H1 (cell line): ENCODE results near the gene LUC7L3. TPM values are rescaled to one million over a fixed set of nuclear protein-coding genes. Genes with fewer than 3 reads are reported as not detected.

Experiments
- CTCF ChIA-PET: fragments of 300-600 bp; sonication (Branson Sonifier 250); formaldehyde crosslinking; loops from one replicate; lab custom pipeline; 2021; ENCODE audit not compliant: partially characterized antibody; lab: Charles Lee
- POLR2A ChIA-PET: fragments of 300-600 bp; sonication (Branson Sonifier 250); formaldehyde crosslinking; loops from one replicate; lab custom pipeline; 2021; ENCODE audit warnings: inconsistent platforms; ENCODE audit not compliant: partially characterized antibody; lab: Charles Lee
- DNase-seq, 2 experiments: peaks; one replicate each; pipeline versions ENCODE4 v3.0.0 to v3.0.0-alpha.2; 2010 to 2022; ENCODE audit warnings: low spot score in 2 of 2, low read depth in 1 of 2, mixed read lengths in 1 of 2
- FAIRE-seq: peaks from 2 replicates; lab custom pipeline; 2011; peaks lifted over from hg19 to GRCh38; lab: Jason Lieb, UNC
- H2AFZ ChIP-seq: 2 replicates; pipeline ENCODE4 v1.8.1; 2012; ENCODE audit warnings: low read length, inconsistent platforms
- H2AK5ac ChIP-seq: 2 replicates; pipeline ENCODE4 v1.6.1; 2013; ENCODE audit warnings: low read depth, low read length
- H2BK120ac ChIP-seq: replicated peaks from 2 replicates; pipeline ENCODE3; 2013; ENCODE audit warnings: low read depth, low read length, inconsistent platforms
- H2BK12ac ChIP-seq: 2 replicates; pipeline ENCODE4 v1.6.1; 2013; ENCODE audit warnings: low read depth, low read length
- H2BK15ac ChIP-seq: 2 replicates; pipeline ENCODE4 v1.6.1; 2013; ENCODE audit warnings: low read length
- H2BK20ac ChIP-seq: 2 replicates; pipeline ENCODE4 v1.6.1; 2013; ENCODE audit warnings: low read length
- H2BK5ac ChIP-seq: 2 replicates; pipeline ENCODE4 v1.6.1; 2013; ENCODE audit warnings: low read depth, low read length
- H3K14ac ChIP-seq: 2 replicates; pipeline ENCODE4 v1.6.1; 2013; ENCODE audit warnings: inconsistent platforms; ENCODE audit not compliant: insufficient read length
- H3K18ac ChIP-seq: 2 replicates; pipeline ENCODE4 v1.6.1; 2013; ENCODE audit warnings: low read length; ENCODE audit errors: extremely low read depth
- H3K23ac ChIP-seq: 2 replicates; pipeline ENCODE4 v1.6.1; 2013; ENCODE audit warnings: inconsistent platforms; ENCODE audit not compliant: insufficient read length
- H3K23me2 ChIP-seq: 2 replicates; pipeline ENCODE4 v1.6.1; 2013; ENCODE audit warnings: low read depth, low read length
- H3K27ac ChIP-seq: 2 replicates; pipeline ENCODE4 v1.6.1; 2011; ENCODE audit warnings: low read depth, low read length, inconsistent platforms
- H3K27me3 ChIP-seq, 4 experiments: replicated peaks in 1 of 4; 1 replicate in 1 of 4; 2 replicates in 3 of 4; pipeline versions ENCODE4 v1.6.1 to v1.8.1; 2011 to 2013; ENCODE audit warnings: low read length in 3 of 4, mild to moderate bottlenecking in 3 of 4, inconsistent platforms in 2 of 4, mixed read lengths in 2 of 4, moderate library complexity in 1 of 4; ENCODE audit not compliant: control insufficient read depth in 3 of 4, insufficient read depth in 3 of 4; ENCODE audit errors: extremely low read depth in 1 of 4
- H3K36me3 ChIP-seq, 4 experiments: 2 replicates each; pipeline versions ENCODE4 v1.6.1 to v1.8.1; 2011 to 2013; ENCODE audit warnings: mild to moderate bottlenecking in 4 of 4, low read length in 3 of 4, moderate library complexity in 2 of 4, control low read depth in 1 of 4, inconsistent platforms in 1 of 4; ENCODE audit not compliant: insufficient read depth in 4 of 4, control insufficient read depth in 2 of 4
- H3K4ac ChIP-seq: replicated peaks from 2 replicates; pipeline ENCODE3; 2013; ENCODE audit warnings: low read length, low read depth, mixed read lengths, inconsistent platforms; ENCODE audit not compliant: insufficient read length
- H3K4me1 ChIP-seq, 4 experiments: replicated peaks in 1 of 4; 1 replicate in 1 of 4; 2 replicates in 3 of 4; pipeline versions ENCODE4 v1.6.1 to v1.8.1; 2011 to 2013; ENCODE audit warnings: low read length in 3 of 4, inconsistent platforms in 2 of 4, mixed read lengths in 1 of 4; ENCODE audit not compliant: insufficient read depth in 4 of 4, control insufficient read depth in 3 of 4
- H3K4me2 ChIP-seq, 2 experiments: 2 replicates each; pipeline versions ENCODE4 v1.6.1 to v1.8.1; 2011 to 2013; ENCODE audit warnings: low read depth in 2 of 2, low read length in 2 of 2, control low read depth in 1 of 2, inconsistent platforms in 1 of 2, mild to moderate bottlenecking in 1 of 2; ENCODE audit not compliant: insufficient read depth in 1 of 2
- H3K4me3 ChIP-seq, 4 experiments: fragments of 200-600, 300-600 bp in 1 of 4; sonication (generic), shearing (Covaris generic), sonication (Bioruptor Twin) in 1 of 4; 2 replicates each; pipeline versions ENCODE4 v1.5.1 to v1.8.1; 2011 to 2016; ENCODE audit warnings: low read length in 4 of 4, low read depth in 3 of 4, control low read depth in 2 of 4, inconsistent platforms in 2 of 4, mild to moderate bottlenecking in 2 of 4, mixed read lengths in 1 of 4, moderate library complexity in 1 of 4; ENCODE audit not compliant: insufficient read depth in 2 of 4; ENCODE audit errors: extremely low read depth in 1 of 4
- H3K56ac ChIP-seq: replicated peaks from 2 replicates; pipeline ENCODE3; 2013; ENCODE audit warnings: low read depth, mild to moderate bottlenecking, mixed read lengths, low read length, inconsistent platforms; ENCODE audit not compliant: insufficient read length
- H3K79me1 ChIP-seq: 2 replicates; pipeline ENCODE4 v1.6.1; 2013; ENCODE audit warnings: low read depth, low read length, control low read depth
- H3K79me2 ChIP-seq, 2 experiments: 2 replicates each; pipeline versions ENCODE4 v1.6.1 to v1.8.1; 2012 to 2013; ENCODE audit warnings: low read length in 2 of 2, mild to moderate bottlenecking in 2 of 2, inconsistent platforms in 1 of 2; ENCODE audit not compliant: insufficient read depth in 2 of 2, control insufficient read depth in 1 of 2
- H3K9ac ChIP-seq, 4 experiments: replicated peaks in 1 of 4; 1 replicate in 1 of 4; 2 replicates in 3 of 4; pipeline versions ENCODE4 v1.6.1 to v1.8.1; 2011 to 2013; ENCODE audit warnings: low read depth in 3 of 4, low read length in 3 of 4, control low read depth in 2 of 4, mild to moderate bottlenecking in 2 of 4, moderate library complexity in 2 of 4, inconsistent platforms in 1 of 4; ENCODE audit errors: extremely low read depth in 1 of 4
- H3K9me3 ChIP-seq, 2 experiments: 2 replicates each; pipeline versions ENCODE4 v1.6.1 to v1.8.1; 2012 to 2013; ENCODE audit warnings: mild to moderate bottlenecking in 2 of 2, moderate library complexity in 2 of 2, control low read depth in 1 of 2, inconsistent platforms in 1 of 2, low read depth in 1 of 2, low read length in 1 of 2, mixed read lengths in 1 of 2; ENCODE audit not compliant: insufficient read depth in 2 of 2
- H4K20me1 ChIP-seq, 2 experiments: replicated peaks in 1 of 2; 2 replicates each; pipeline versions ENCODE3 to v1.8.1; 2011 to 2013; ENCODE audit warnings: inconsistent platforms in 2 of 2, low read length in 2 of 2, mild to moderate bottlenecking in 1 of 2; ENCODE audit not compliant: insufficient read depth in 2 of 2, control insufficient read depth in 1 of 2
- H4K5ac ChIP-seq: 2 replicates; pipeline ENCODE4 v1.6.1; 2013; ENCODE audit warnings: low read length, low read depth, mixed read lengths, inconsistent platforms; ENCODE audit not compliant: insufficient read length
- H4K8ac ChIP-seq: 2 replicates; pipeline ENCODE4 v1.8.0; 2013; ENCODE audit warnings: mild to moderate bottlenecking, moderate library complexity, low read length, inconsistent platforms; ENCODE audit not compliant: insufficient read depth; ENCODE audit errors: extremely low read depth
- H4K91ac ChIP-seq: replicated peaks from 2 replicates; pipeline ENCODE3; 2013; ENCODE audit warnings: low read length, mixed read lengths, inconsistent platforms; ENCODE audit not compliant: insufficient read length
- ATF3 ChIP-seq: IDR thresholded peaks from 2 replicates; pipeline ENCODE4 v1.6.1; 2011; ENCODE audit warnings: low read depth, mild to moderate bottlenecking, low read length; ENCODE audit not compliant: insufficient read depth
- BCL11A ChIP-seq, 2 experiments: IDR thresholded peaks; one replicate each; pipeline ENCODE4 v1.6.1; 2011; ENCODE audit warnings: low read depth in 2 of 2, low read length in 2 of 2, mild to moderate bottlenecking in 2 of 2
- GABPA ChIP-seq: IDR thresholded peaks from 2 replicates; pipeline ENCODE4 v1.6.1; 2011; ENCODE audit warnings: mild to moderate bottlenecking, low read length, moderate library complexity, borderline replicate concordance; ENCODE audit not compliant: insufficient read depth
- HDAC6 ChIP-seq: IDR thresholded peaks from one replicate; pipeline ENCODE4 v1.7.1; 2012; ENCODE audit warnings: low read depth, mild to moderate bottlenecking, inconsistent platforms, low read length, moderate library complexity
- JUND ChIP-seq: IDR thresholded peaks from 2 replicates; pipeline ENCODE4 v1.6.1; 2011; ENCODE audit warnings: mild to moderate bottlenecking, improper control_type of control experiment, low read length
- KDM1A ChIP-seq: fragments of 200-600, 300-600 bp; sonication (generic); IDR thresholded peaks from 2 replicates; pipeline ENCODE4 v1.7.1; 2016; ENCODE audit warnings: mild to moderate bottlenecking, low read length, borderline replicate concordance
- KDM4A ChIP-seq: IDR thresholded peaks from one replicate; pipeline ENCODE4 v1.7.1; 2012; ENCODE audit warnings: low read depth, mild to moderate bottlenecking, moderate library complexity, low read length, inconsistent platforms; ENCODE audit not compliant: severe bottlenecking
- KDM5A ChIP-seq: fragments of 200-600 bp; IDR thresholded peaks from 2 replicates; pipeline ENCODE4 v1.7.1; 2012; ENCODE audit warnings: mild to moderate bottlenecking, low read length, inconsistent platforms, mixed read lengths
- NRF1 ChIP-seq: IDR thresholded peaks from 2 replicates; pipeline ENCODE4 v1.6.1; 2011; ENCODE audit warnings: mild to moderate bottlenecking, low read depth, low read length, improper control_type of control experiment
- PHF8 ChIP-seq: fragments of 200-600 bp; sonication (generic); conservative IDR thresholded peaks from 2 replicates; pipeline ENCODE4 v1.7.1; 2012; ENCODE audit warnings: low read depth, mild to moderate bottlenecking, inconsistent platforms, low read length, moderate library complexity
- POLR2AphosphoS5 ChIP-seq: IDR thresholded peaks from 2 replicates; pipeline ENCODE4 v1.6.1; 2011; ENCODE audit warnings: low read depth, low read length
- SIN3A ChIP-seq, 2 experiments: IDR thresholded peaks in 1 of 2; conservative IDR thresholded peaks in 1 of 2; 2 replicates each; pipeline ENCODE4 v1.6.1; 2011 to 2012; ENCODE audit warnings: low read length in 2 of 2, improper control_type of control experiment in 1 of 2, low read depth in 1 of 2, mild to moderate bottlenecking in 1 of 2
- SIX5 ChIP-seq: IDR thresholded peaks from 2 replicates; pipeline ENCODE4 v1.6.1; 2011; ENCODE audit warnings: mild to moderate bottlenecking, low read depth, low read length
- YY1 ChIP-seq: IDR thresholded peaks from 2 replicates; pipeline ENCODE4 v1.6.1; 2011; ENCODE audit warnings: low read depth, mild to moderate bottlenecking, low read length
- WGBS, 2 experiments: shearing (Covaris generic) in 1 of 2; methylation state at CpG; one replicate each; pipeline versions ENCODE4 v1.1.6 to v1.1.7; 2013 to 2015; ENCODE audit warnings: low lambda C conversion rate in 2 of 2, mixed read lengths in 2 of 2, inconsistent platforms in 1 of 2, low coverage in 1 of 2, missing lambda C conversion rate in 1 of 2; ENCODE audit not compliant: insufficient replicate concordance in 2 of 2, insufficient coverage in 1 of 2, insufficient read length in 1 of 2; ENCODE audit errors: extremely low coverage in 1 of 2, missing lambda C conversion rate in 1 of 2; 5-methylcytosine and 5-hydroxymethylcytosine counted together
- polyA plus RNA-seq, 7 experiments: library from polyadenylated mRNA; depleted of rRNA in 3 of 7; stranded (reverse) in 5 of 7; unstranded in 2 of 7; fragments of >200 nt in 5 of 7; fragments of 200-250 nt in 2 of 7; gene quantifications; 1 replicate in 5 of 7; 2 replicates in 1 of 7; 4 replicates in 1 of 7; pipeline versions ENCODE4 v1.2.1 to v1.2.3, GENCODE V29; 2011 to 2013; ENCODE audit warnings: missing spikeins in 2 of 7, mixed read lengths in 2 of 7
- total RNA-seq: library from RNA; stranded (reverse); fragmentation: NEBNext Ultra II Directional; extraction: Animal tissue kit (Norgen Biotek cat#: 25700); gene quantifications from 2 replicates; pipeline ENCODE4 v1.2.1, GENCODE V29; 2021

LUC7L3 gene
- total and polyA plus RNA-seq, 2 of the 8 experiments (the other 6 are each of a cell fraction or from before 2014, with no cell fraction given), result 102 to 126 TPM

GRCh38 chr17:50699410-50699809, 20.0 kb upstream of the LUC7L3 start:
- no peaks in the 10 kb centered on the region for H3K4me1 ChIP-seq
- H3K23ac ChIP-seq, result no peak overlapping the region
- H2BK12ac ChIP-seq, result no peak overlapping the region
- ChIA-PET CTCF (interaction anchor here (3.6 to 20.2 kb wide), 3 partner anchors 70 to 147 kb away, joined by 18 to 391 read pairs (median 112); partner anchors contain the start of gene SPATA20), POLR2A (interaction anchor here (1.7 kb wide), 1 partner anchor 20 kb away, joined by 6 read pairs; the partner anchor contains the start of gene LUC7L3)
- no peak overlapping the region for H3K14ac ChIP-seq
- no peak overlapping the region for H4K5ac ChIP-seq
- H2AK5ac ChIP-seq, result no peak overlapping the region
- no peak overlapping the region for H2BK15ac ChIP-seq
- H2BK120ac ChIP-seq, result no peak overlapping the region
- H3K79me2 ChIP-seq, result peaks cover 0 to 15% of the 10 kb centered on the region in 2 experiments; a peak in 2 of 4 replicates
- H4K20me1 ChIP-seq, result no peaks in the 10 kb centered on the region
- DNase-seq (no peak), FAIRE-seq (no peak)
- no peak overlapping the region for H3K4me2 ChIP-seq
- WGBS, 2 experiments, result 93% methylated on average over 7 of the region's 7 CpGs; no CpG with 5 or more reads in 1 of the 2 experiments
- no peak overlapping the region for H2BK5ac ChIP-seq
- no peaks in the 10 kb centered on the region for H3K23me2 ChIP-seq
- no peak overlapping the region; the same call in 1 of the 2 replicates for H4K8ac ChIP-seq
- H3K27me3 ChIP-seq, result no peaks in the 10 kb centered on the region
- no peaks in the 10 kb centered on the region for H3K79me1 ChIP-seq
- H3K56ac ChIP-seq, result no peak overlapping the region
- no peak overlapping the region for H2AFZ ChIP-seq
- H3K18ac ChIP-seq, result no peak overlapping the region
- H3K9me3 ChIP-seq, result no peaks in the 10 kb centered on the region
- no peak overlapping the region for H3K27ac ChIP-seq
- H2BK20ac ChIP-seq, result no peak overlapping the region
- no peak overlapping the region for H3K4me3 ChIP-seq
- peaks cover 24 to 55% (median 40%) of the 10 kb centered on the region in 4 experiments for H3K36me3 ChIP-seq
- H3K4ac ChIP-seq, result no peak overlapping the region
- H3K9ac ChIP-seq, result no peak overlapping the region
- no peak overlapping the region for H4K91ac ChIP-seq
- TF ChIP-seq SIX5 (no peak), GABPA (no peak), SIN3A (conservative IDR thresholded peaks at IDR 0.05 in 1 of 2, IDR thresholded peaks at IDR 0.05 in 1 of 2; ENCODE audit: low read depth in 1 of 2, low read length in 2 of 2) (no peak), KDM5A (no peak), KDM4A (no peak), POLR2AphosphoS5 (no peak), YY1 (no peak), HDAC6 (no peak), ATF3 (no peak), NRF1 (no peak), BCL11A (IDR thresholded peaks at IDR 0.05; ENCODE audit: low read depth in 2 of 2, low read length in 2 of 2) (no peak), PHF8 (no peak), JUND (no peak), KDM1A (no peak)
